ENCODE data around the gene SPATA25.
"Not testable (repeated sequence)": the region's sequence is repeated elsewhere in the genome, so short reads cannot be mapped to it uniquely, and the experiment has no call there.

SPATA25 gene, protein sequence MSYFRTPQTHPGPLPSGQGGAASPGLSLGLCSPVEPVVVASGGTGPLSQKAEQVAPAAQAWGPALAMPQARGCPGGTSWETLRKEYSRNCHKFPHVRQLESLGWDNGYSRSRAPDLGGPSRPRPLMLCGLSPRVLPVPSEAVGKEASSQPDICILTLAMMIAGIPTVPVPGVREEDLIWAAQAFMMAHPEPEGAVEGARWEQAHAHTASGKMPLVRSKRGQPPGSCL

DNA sequence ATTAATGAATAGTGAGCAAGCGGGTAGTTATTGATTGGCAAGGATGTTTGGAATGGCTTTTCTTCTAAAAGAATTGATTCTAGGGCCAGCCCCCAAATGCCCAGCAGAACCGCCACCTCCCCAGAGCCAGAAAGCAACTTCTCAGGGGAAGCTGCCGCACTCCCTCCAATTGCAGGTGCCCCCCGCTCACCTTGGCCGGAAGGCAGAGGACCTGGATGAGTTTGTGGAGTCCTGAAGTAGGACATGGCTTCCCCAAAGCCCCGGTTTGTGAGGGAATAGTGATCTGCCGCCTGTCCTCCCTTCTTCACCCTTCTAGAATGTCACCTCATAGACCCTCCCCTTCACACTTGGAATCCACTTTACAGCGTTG lies at the start of gene SPATA25:
Gene SPATA25, minus strand, starts transcription at position 277 of the 370 bp plus-strand sequence. Its CDS starts 32 bp downstream, at position 245.
- DNase-seq (ENCODE audit: low read depth), result no peak

DNA sequence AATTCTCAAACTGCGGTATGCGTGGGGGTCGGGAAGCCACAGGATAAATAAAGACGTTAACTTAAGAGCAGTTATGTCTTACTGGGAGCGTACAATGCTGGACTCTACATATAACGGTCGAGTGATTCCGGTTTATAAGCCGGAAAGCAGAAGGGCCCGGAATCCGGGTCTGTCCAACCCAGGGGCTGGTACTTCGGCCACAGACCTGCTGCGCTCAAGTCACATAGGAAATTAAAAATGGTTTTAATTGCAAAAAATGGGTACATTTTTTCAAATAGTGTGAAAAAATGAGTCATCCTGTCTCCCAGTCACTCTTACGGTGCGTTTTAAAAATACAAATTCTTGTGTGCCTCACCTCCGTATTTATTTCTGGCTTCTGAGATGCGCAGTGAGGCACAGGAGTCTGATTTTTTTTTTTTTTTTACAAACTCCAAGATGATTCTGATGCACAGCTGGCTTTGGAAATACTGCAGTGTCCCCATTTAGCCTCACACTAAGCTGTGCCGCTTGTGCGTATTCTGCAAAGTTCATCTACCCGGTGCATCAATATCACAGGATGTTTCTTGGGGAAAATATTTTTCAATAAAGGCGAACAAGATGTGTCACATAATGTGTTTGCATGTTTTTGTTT lies 48.1 kb upstream of the SPATA25 start:
- DNase-seq (ENCODE audit: low read depth), result no peak

DNA sequence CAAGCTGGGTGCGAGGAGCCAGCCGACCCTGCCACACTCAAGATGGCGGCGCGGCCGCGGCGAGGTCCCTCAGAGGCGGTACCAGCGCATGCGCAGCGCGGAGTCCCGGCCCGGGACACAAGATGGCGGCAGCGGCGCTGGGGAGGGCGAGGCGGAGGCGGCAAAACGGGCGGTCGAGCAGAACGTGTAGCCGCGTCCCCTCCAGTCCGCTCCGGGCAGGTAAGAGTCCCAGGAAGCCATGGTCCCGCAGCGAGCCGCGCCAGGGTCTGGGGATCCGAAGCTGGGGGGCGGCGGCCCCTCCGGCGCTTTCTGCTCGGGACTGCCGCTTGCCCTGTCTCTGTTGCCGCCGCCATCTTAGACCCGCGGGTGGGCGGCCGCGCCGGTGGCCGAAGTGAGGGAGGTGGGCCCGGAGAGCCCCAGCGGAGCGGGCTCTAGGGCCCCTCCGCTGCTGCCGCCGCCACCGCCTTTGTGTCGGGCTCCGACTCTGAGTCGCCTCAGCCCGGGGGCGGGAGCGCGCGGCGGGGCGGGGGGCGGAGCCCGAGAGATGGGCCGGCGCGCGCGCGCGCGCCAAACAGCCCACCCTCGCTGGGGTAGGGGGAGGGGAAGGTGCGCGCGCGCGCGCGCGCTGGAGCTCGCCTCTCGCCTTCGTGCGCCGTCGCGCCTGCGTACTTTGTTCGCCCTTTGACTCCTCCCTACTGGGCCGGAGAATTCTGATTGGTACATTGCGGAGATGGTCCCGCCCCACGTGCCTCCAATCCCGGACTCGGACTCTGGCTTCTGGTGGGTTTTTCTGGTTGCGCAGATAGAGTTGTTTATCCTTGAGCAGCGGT lies 47.4 kb upstream of the SPATA25 start, which contains the start of gene PCIF1:
Gene PCIF1, plus strand, starts transcription at position 98 of the 830 bp plus-strand sequence. CDS start 4,317 bp downstream, outside the sequence.
- DNase-seq (ENCODE audit: low read depth), result peak; percentile 99

DNA sequence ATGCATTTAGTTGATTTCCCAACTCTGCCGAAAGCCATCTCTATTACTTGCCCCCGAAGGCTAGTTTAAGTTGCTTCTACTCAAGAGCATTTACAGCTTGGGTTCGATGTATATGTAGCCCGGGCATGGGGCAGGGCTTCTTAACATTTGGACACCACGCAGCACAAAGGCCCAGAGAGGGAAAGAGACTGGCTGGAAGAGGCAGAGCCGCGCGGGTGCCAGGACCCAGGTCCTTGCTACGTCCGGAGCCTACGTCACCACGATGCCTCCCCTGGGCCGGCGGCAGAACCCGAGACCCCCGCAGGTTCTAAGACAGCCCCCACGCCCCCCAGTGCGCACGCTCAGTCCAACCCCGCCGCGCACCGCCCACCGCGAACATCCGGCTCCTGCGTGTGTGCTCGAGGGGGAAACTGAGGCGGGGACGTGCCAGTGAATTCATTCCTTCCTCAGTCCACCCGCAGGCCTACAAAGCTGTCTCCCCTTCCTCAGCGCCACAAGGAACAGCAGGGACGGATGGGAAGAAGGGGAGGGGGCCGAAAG lies 46.7 kb upstream of the SPATA25 start:
- no peak for DNase-seq (ENCODE audit: low read depth)

DNA sequence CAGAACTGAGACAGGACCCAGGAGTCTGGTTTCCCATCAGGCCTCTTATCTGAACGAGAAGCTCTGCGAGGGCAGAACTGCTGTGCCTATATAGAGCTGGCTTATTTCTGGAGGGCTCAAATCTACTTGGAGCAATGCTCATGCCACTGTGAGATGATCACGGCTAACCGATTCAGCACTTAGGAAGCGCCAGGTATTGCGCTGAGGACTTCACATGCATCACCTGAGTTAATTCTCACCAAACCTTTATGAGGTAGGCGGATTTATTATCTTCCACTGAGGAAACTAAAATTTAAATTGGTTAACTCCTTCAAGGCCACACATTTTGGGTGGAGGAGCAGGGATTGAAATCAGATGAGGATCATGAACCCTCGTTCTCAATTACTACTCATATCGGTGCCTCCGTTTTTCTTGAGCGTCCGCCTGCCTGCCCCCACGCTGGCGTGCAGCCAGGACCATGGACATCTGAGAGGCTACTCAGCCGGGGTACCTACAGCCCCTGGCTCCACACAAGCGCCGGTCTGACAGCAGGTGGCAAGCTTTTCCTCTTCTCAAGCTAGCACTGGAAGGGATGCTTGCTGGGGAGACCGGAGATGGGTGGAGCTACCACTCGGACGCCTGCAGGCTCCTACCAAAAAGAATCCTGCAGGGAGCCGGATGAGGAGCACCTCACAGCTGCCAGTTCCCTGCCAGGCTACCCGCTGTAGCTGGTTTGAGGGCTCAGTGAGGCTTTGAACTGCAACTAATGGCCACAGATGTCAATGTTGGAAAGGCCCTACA lies 46.0 kb upstream of the SPATA25 start:
- peak; percentile 80 for DNase-seq (ENCODE audit: low read depth)

DNA sequence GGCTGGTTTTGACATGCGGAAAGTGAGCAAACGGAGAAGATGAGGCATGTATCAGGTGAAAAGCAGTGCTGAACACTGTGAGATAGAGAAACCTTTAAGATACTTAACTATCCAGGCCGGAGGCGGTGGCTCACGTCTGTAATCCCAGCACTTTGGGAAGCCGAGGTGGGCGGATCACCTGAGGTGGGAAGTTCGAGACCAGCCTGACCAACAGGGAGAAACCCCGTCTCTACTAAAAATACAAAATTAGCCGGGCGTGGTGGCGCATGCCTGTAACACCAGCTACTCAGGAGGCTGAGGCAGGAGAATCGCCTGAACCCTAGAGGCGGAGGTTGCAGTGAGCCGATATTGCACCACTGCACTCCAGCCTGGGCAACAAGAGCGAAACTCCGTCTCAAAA lies 44.3 kb upstream of the SPATA25 start:
- DNase-seq (ENCODE audit: low read depth), result not testable (repeated sequence)

DNA sequence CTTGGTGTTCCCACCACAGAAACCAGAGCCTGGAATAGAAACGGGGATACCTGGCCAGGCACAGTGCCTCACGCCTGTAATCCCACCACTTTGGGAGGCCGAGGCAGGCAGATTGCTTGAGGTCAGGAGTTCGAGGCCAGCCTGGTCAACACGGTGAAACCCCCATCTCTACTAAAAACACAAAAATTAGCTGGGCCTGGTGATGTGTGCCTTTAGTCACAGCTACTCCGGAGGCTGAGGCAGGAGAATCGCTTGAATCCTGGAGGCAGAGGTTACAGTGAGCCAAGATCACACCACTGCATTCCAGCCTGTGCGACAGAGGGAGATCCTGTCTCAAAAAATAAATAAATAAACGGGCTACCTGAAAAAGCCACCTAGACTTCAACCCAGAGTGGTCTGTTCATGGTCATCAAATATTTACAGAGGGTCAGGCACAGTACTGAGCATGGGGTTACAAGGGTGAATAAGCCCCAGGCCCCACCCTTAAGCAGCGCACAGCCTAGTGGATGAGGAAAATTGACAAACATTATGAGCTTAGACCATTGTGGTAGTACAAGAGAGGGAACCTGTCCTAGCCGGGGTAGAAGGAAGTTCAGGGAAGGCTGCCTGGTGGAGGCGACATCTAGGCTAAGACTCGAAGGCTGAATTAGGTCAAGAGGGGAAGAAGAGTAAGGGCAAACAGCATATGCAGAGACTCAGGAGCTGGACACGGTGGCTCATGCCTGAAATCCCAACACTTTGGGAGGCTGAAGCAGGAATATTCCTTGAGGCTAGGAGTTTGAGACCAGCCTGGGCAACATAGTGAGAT lies 39.9 kb upstream of the SPATA25 start:
- DNase-seq (ENCODE audit: low read depth), result no peak

DNA sequence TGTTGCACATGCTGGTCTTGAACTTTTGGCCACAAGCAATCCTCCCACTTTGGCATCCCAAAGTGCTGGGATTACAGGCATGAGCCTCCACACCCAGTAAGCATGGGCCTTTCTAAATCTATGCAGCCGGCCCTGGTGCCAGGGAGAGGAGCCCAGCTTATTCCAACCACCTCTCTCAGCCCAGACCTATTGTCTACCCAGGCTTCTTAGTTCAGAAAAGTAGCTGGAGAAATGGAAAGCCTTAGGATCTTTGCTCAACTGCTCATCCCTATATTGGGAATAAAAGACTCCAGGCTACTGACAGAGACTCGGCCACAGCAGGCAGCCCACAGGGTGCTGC lies 39.3 kb upstream of the SPATA25 start:
- DNase-seq (ENCODE audit: low read depth), result no peak

DNA sequence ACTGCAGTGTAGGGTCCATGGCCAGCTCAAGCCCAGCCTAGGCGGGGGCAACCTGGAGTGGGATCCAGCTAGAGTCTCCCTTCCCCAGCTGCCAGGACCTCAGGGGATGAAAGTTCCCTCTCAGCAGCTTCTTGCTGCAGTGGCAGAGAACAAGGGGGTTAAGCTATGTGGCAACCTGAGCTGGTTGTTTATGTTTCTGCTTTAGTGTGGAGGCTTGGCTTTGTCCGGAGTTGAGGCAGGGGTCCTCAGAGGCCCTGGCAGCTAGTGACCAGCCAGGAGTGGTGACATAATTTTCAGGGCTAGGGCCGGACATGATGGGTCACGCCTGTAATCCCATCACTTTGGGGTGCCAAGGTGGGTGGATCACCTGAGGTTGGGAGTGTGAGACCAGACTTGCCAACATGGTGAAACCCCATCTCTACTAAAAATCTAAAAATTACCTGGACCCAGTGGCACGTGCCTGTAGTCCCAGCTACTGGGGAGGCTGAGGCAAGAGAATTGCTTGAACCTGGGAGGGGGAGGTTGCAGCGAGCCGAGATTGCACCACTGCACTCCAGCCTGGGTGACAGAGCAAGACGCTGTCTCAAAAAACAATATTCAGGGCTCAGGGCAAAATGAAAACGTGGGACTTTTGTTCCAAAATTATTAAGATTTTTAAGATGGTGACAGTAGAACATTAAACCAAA lies 38.5 kb upstream of the SPATA25 start:
- DNase-seq (ENCODE audit: low read depth), result no peak

DNA sequence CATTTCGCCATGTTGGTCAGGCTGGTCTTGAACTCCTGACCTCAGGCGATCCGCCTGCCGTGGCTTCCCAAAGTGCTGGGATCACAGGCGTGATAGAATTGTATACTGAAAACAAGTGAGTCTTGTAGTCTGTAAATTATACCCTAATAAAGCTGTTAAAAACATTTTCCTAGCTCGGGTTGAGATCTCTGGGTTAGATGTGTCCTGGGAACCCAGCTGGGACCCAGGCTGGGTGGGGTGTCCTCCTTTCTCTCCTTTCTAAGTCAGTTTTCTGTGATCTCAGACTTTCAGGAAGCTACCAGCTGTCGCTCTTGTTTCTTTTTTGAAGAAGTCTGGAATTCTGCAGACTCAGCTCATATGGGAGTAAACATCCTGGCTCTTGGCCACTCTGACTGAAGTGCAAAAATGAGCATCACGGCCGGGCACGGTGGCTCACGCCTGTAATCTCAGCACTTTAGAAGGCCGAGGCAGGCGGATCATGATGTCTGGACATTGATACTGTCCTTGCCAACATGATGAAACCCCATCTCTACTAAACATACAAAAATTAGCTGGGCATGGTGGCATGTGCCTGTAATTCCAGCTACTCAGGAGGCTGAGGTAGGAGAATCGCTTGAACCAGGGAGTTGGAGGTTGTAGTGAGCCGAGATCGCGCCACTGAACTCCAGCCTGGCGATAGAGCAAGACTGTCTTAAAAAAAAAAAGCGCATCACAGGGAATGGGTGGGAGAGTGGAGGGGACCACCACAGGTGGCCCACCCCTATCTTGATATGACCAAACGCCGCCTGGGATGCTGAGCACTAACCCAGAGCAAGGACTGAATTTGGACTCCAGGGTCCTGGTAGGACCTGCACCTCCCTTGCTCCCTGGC lies 37.2 kb upstream of the SPATA25 start:
- DNase-seq (ENCODE audit: low read depth), result peak; percentile 77

DNA sequence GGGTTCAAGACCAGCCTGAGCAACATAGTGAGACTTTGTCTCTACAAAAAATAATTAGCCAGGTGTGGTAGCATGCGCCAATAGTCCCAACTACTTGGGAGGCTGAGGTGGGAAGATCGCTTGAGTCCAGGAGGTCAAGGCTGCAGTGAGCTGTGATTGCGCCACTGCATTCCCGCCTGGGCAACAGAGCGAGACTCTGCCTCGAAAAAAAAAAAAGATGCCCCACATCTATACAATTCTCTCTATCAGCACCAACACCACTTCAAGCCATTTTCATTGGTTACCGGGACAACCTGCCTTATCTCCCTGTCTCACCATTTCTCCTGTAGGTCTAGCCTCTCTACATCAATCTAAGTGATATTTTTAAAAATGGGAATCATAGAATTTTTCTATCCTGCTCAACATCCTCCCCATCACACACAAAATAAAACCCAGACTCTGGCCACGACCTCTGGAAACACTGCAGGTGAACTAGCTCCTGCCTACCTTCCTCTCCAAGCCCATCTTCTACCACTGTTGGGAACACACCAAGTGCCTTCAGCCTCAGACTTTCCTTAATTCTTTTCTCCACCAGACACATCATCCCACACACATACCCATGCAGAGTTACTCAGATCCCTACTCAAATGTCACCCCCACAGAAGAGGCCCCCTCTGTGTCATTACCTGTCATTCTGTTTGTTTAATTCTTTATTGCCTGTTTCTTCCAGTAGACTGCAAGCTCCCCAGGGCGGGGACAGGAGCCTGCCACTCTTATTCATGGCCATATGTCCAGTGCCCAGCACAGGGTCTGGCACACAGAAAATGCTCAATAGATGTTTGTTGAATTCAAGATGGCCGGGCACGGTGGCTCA lies 34.1 kb upstream of the SPATA25 start:
- DNase-seq (ENCODE audit: low read depth), result no peak

DNA sequence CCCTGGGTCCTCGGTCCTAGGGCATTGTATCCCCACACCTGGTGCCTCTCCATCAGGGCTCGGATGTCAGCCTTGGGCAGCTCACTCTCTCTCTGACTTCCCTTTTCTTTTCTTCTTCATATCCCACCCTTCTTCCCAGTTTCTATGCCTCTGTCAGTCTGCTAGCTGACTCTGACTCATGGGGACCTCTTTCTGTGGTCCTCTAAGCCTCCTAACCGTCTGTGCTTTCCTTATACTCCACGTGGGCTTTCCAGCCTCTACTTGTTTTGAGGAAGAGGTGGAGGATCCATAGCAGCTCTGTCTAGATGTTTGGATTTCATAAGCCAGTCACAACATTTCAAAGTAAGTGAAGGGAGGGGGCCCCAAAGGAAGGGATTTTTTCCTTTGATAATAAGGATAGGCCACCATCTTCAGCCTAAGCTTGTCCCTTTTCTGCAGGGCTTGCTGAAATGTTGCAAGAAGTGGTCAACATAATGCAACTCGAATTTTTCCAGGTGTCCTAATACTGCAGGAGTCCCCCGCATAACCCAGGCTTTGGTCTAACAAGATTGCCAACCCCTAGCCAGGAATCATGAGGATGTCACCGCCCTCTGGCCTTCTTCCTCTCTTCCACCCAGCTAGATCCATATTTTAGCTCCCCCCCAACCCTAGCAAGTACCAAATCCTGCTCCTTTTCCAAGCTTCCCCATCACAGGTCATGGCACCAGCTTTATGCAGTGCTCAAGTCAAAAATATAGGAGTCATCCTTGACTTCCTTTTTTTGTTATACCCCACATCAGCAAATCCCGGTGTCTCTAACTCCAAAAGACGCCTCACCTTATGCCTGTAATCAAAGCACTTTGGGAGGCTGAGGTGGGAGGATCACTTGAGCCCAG lies 33.3 kb upstream of the SPATA25 start:
- peak; percentile 70 for DNase-seq (ENCODE audit: low read depth)

DNA sequence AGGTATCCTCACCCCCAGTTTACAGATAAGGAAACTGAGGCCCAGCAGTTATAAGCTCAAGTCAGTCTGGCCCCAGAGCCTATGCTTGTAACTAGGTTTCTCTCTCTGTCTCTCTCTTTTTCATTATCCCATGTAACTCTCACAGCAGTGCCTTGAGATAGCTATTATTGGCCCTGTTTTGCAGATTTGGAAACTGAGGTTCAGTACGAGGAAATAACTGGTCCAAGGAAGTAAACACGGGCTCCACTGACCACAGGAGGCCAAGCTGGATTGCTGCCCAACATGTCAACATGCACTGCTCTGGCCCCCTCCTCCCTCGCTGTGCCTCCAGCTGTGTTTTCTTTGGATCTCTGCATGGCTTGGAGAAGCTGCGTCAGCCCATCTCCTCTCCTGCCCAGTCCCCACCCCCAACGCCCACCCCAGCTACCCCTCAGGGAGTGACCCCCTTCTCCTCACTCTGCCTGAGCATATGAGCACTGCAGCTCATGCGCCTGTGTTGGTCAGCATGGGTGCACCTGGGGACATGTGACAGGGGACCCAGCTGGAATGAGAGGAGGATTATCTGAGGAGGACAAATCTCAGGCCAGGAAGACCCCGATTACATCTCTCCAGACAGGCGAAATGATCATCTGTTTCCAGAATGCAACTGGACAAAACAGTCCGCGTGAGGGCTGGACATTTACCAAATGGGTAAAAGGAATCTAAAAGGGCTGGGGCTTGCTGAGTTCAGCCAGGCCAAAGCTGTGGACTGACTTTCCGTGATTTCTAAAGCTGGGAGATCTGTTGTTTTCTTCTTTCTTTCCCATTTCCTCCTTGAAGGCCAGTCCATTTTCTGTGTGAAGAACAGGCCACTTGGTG lies 32.3 kb upstream of the SPATA25 start:
- DNase-seq (ENCODE audit: low read depth), result peak; percentile 83

DNA sequence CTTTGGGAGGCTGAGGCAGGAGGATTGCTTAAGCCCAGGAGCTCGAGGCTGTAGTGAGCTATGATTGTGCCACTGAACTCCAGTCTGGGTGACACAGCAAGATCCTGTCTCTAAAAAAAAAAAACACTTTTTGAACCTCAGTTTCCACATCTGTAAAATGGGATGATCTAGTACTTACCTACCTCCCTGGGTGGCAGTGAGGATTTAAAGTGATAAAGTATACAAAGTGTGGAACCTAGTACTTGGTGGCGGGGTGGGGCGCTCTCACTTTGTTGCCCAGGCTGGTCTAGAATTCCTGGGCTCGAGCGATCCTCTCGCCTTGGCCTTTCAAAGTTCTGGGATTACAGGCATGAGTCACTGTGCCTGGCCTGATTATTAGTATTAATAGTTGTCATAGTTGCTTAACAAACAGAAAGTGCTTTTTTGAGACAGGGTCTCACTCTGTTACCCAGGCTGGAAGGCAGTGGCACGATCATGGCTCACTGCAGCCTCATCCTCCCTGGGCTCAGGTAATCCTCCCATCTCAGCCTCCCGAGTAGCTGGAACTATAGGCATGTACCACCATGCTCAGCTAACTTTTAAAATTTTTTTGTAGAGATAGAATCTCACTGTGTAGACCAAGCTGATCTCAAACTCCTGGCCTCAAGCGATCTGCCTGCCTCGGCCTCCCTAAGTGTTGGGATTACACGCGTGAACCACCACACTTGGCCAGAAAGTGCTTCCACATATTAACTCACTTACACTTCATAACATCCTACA lies 31.5 kb upstream of the SPATA25 start:
- DNase-seq (ENCODE audit: low read depth), result peak; percentile 57

DNA sequence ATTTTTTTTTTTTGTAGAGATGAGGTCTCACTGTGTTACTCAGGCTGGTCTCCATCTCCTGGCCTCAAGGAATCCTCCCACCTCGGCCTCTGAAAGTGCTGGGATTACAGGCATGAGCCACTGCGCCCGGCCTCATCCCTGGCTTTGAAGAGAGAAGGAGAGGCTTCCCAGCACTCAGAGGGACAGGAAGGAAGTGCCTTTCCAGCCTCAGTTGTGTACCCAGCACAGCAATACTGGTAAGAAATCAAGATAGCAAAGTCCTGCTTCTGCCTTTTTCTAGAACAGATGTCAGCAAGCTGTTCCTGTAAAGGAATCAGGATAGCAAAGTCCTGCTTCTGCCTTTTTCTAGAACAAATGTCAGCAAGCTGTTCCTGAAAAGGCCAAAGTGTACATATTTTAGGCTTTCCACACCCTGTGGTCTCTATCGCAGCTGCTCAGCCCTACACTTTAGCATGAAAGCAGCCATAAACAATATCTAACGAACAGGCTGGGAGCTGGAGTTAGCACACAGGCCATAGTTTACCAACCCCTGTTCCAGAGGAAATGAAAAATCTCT lies 30.8 kb upstream of the SPATA25 start:
- peak; percentile 54 for DNase-seq (ENCODE audit: low read depth)

DNA sequence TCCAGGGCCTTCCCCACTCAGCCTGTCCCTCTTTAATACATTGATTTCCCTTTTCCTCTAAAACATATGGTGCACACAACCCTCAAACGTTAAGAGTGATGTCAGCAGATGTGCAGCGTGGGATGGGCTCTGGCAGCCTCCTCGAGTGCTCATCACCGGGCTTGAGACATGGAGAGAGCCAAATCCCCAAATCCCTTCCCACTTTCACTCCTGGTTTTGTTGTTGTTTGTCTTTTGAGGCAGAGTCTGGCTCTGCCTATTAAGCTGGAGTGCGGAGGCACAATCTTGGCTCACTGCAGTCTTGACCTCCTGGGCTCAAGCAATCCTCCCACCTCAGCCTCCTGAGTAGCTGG lies 30.3 kb upstream of the SPATA25 start:
- peak; percentile 65 for DNase-seq (ENCODE audit: low read depth)

Data from amniotic epithelial cell (primary cell).